ENCODE results near the gene PFAS. TPM values are rescaled to one million over a fixed set of nuclear protein-coding genes. Genes with fewer than 3 reads are reported as not detected.
"Not testable (repeated sequence)": the region's sequence is repeated elsewhere in the genome, so short reads cannot be mapped to it uniquely, and the experiment has no call there.

The PFAS gene
- total RNA-seq, 2 experiments from 2014 or later, result 43.6 to 45.9 TPM

DNA sequence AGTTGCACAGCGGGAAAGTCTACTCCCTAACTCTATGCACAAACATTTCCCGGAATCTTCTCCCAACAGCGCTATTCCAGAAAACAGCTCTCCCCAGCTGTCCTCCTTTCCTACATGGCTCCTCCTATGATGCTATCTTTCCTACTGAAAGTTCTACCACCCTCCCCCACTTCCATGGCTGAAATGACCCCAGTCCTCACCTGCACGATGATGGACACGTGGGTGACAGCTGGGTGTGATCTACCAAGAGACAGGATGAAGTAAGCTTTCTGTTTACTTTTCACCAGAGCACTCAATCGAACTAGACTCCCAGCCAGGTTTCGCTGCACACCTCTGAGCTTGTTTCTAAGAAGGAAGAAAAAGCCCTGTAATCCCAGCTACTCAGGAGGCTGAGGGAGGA, 11.9 kb upstream of the PFAS start:
- ChIA-PET POLR2A (interaction anchor here (1.0 to 2.4 kb wide), 6 partner anchors 10 to 64 kb away, joined by 3 to 22 read pairs (median 3); partner anchors contain the start of genes AURKB, CTC1 and PFAS), CTCF (interaction anchor here (0.6 to 2.7 kb wide), 3 partner anchors 9 to 710 kb away, joined by 3 to 8 read pairs (median 3); no protein-coding TSS in a partner anchor)
- Mint-ChIP-seq H3K27ac (no peak overlapping the region), H3K9me3 (no peaks in the 10 kb centered on the region), H3K36me3 (ENCODE audit: low read depth) (peaks cover 64% of the 10 kb centered on the region), H3K4me3 (no peak overlapping the region), H3K4me1 (peaks cover 11% of the 10 kb centered on the region), H3K27me3 (no peaks in the 10 kb centered on the region)
- no peak for DNase-seq

GRCh38 chr17:8237886-8238285, 11.2 kb upstream of the PFAS start:
- no peak for DNase-seq
- Mint-ChIP-seq H3K36me3 (ENCODE audit: low read depth) (peaks cover 62% of the 10 kb centered on the region), H3K9me3 (no peaks in the 10 kb centered on the region), H3K27ac (no peak overlapping the region), H3K27me3 (no peaks in the 10 kb centered on the region), H3K4me1 (peaks cover 15% of the 10 kb centered on the region), H3K4me3 (no peak overlapping the region)
- ChIA-PET POLR2A (interaction anchor here (1.0 to 2.4 kb wide), 5 partner anchors 10 to 65 kb away, joined by 3 to 22 read pairs (median 3); partner anchors contain the start of genes CTC1 and PFAS), CTCF (interaction anchor here (0.6 to 2.7 kb wide), 4 partner anchors 8 to 710 kb away, joined by 3 to 8 read pairs (median 4); no protein-coding TSS in a partner anchor)

GRCh38 chr17:8243827-8244226, 5.3 kb upstream of the PFAS start:
- DNase-seq, result peak; percentile 50
- POLR2A ChIA-PET, result interaction anchor here (0.6 to 9.9 kb wide), 11 partner anchors 9 to 80 kb away, joined by 3 to 371 read pairs (median 7); partner anchors contain the start of genes AURKB, RANGRF and SLC25A35
- H3K9me3 Mint-ChIP-seq, result no peaks in the 10 kb centered on the region
- peak overlapping the region; percentile 61 for H3K27ac Mint-ChIP-seq
- H3K36me3 Mint-ChIP-seq (ENCODE audit: low read depth), result peaks cover 59% of the 10 kb centered on the region
- peaks cover 48% of the 10 kb centered on the region for H3K4me1 Mint-ChIP-seq
- CTCF ChIA-PET, result interaction anchor here (0.6 to 1.6 kb wide), 5 partner anchors 8 to 57 kb away, joined by 3 to 8 read pairs (median 4); no protein-coding TSS in a partner anchor
- H3K4me3 Mint-ChIP-seq, result no peak overlapping the region
- H3K27me3 Mint-ChIP-seq, result no peaks in the 10 kb centered on the region

DNA sequence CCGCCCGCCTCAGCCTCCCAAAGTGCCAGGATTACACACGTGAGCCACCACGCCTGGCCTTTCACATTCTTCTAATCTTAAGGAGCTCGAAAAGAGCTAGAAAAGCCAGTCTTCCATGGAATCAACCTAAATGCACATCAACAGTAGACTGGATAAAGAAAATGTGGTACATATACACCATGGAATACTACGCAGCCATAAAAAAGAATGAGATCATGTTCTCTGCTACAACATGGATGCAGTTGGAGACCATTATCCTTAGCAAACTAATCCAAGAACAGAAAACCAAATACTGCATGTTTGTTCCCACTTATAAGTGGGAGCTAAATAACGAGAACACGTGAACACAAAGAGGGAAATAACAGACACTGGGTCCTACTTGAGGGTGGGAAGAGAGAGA, 4.3 kb upstream of the PFAS start:
- ChIA-PET POLR2A (interaction anchor here (0.9 to 9.9 kb wide), 10 partner anchors 10 to 81 kb away, joined by 3 to 371 read pairs (median 8); partner anchors contain the start of genes AURKB, RANGRF and SLC25A35), CTCF (interaction anchor here (1.4 to 1.6 kb wide), 3 partner anchors 9 to 23 kb away, joined by 3 to 5 read pairs (median 4); no protein-coding TSS in a partner anchor)
- Mint-ChIP-seq H3K27me3 (no peaks in the 10 kb centered on the region), H3K36me3 (ENCODE audit: low read depth) (peaks cover 56% of the 10 kb centered on the region), H3K9me3 (no peaks in the 10 kb centered on the region), H3K4me1 (peaks cover 54% of the 10 kb centered on the region), H3K4me3 (no peak overlapping the region), H3K27ac (peak overlapping the region; percentile 100)
- no peak for DNase-seq

- Mint-ChIP-seq H3K27ac (peak overlapping the region; percentile 100), H3K9me3 (no peaks in the 10 kb centered on the region), H3K4me3 (peak overlapping the region; percentile 94), H3K4me1 (peaks cover 41% of the 10 kb centered on the region), H3K27me3 (no peaks in the 10 kb centered on the region), H3K36me3 (ENCODE audit: low read depth) (peaks cover 37% of the 10 kb centered on the region)
- no peak for DNase-seq
- POLR2A ChIA-PET, result interaction anchor here (0.7 to 9.9 kb wide), 23 partner anchors 10 to 497 kb away, joined by 3 to 371 read pairs (median 10); partner anchors contain the start of genes ALOXE3, AURKB, BORCS6 and HES7
- CTCF ChIA-PET, result interaction anchor here (0.6 to 4.7 kb wide), 8 partner anchors 24 to 134 kb away, joined by 3 to 40 read pairs (median 7); partner anchors contain the start of gene SLC25A35
Measured at GRCh38 chr17:8249621-8250500, 772 bp downstream of the PFAS start.

DNA sequence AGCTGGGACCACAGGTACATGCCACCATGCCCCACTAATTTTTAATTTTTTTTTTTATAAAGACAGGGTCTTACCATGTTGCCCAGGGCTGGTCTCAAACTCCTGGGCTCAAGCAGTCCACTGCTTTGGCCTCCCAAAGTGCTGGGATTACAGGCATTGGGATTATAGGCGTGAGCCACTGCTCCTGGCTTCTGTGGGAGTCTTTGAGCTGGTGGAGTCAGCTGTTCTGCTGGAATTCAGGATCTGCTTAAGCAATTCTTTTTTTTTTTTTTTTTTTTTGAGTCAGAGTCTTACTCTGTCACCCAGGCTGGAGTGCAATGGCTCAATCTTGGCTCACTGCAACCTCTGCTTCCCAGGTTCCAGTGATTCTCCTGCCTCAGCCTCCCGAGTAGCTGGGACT, 2.3 kb downstream of the PFAS start:
- H3K4me3 Mint-ChIP-seq, H3K27ac Mint-ChIP-seq, H3K9me3 Mint-ChIP-seq, DNase-seq, H3K27me3 Mint-ChIP-seq: not testable (repeated sequence)
- H3K36me3 Mint-ChIP-seq (ENCODE audit: low read depth), result peaks cover 31% of the 10 kb centered on the region
- H3K4me1 Mint-ChIP-seq, result peaks cover 26% of the 10 kb centered on the region
- CTCF ChIA-PET, result interaction anchor here (1.3 to 1.7 kb wide), 2 partner anchors 44 to 47 kb away, joined by 3 to 7 read pairs; partner anchors contain the start of gene SLC25A35
- POLR2A ChIA-PET, result interaction anchor here (1.1 to 2.0 kb wide), 3 partner anchors 29 to 78 kb away, joined by 3 to 7 read pairs (median 6); partner anchors contain the start of gene SLC25A35

DNA sequence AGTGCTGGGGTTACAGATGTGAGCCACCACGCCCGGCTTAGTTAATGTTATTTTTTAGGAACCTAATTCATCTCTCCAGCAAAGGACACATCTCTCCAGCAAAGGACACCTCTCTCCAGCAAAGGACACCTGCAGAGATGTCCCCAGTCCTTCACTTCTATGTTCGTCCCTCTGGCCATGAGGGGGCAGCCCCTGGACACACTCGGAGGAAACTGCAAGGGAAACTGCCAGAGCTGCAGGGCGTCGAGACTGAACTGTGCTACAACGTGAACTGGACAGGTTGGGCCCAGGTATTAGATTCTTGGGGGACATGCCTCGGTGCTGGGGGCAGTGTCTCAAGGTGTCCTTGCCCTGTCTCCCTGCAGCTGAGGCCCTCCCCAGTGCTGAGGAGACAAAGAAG, 4.7 kb downstream of the PFAS start:
- no peak overlapping the region for H3K27ac Mint-ChIP-seq
- H3K9me3 Mint-ChIP-seq, result no peaks in the 10 kb centered on the region
- CTCF ChIA-PET, result interaction anchor here (0.8 kb wide), 1 partner anchor 41 kb away, joined by 3 read pairs; the partner anchor contains the start of gene SLC25A35
- peaks cover 18% of the 10 kb centered on the region for H3K4me1 Mint-ChIP-seq
- no peaks in the 10 kb centered on the region for H3K27me3 Mint-ChIP-seq
- peaks cover 26% of the 10 kb centered on the region for H3K36me3 Mint-ChIP-seq (ENCODE audit: low read depth)
- POLR2A ChIA-PET, result no interaction called here
- H3K4me3 Mint-ChIP-seq, result no peak overlapping the region
- DNase-seq, result no peak

DNA sequence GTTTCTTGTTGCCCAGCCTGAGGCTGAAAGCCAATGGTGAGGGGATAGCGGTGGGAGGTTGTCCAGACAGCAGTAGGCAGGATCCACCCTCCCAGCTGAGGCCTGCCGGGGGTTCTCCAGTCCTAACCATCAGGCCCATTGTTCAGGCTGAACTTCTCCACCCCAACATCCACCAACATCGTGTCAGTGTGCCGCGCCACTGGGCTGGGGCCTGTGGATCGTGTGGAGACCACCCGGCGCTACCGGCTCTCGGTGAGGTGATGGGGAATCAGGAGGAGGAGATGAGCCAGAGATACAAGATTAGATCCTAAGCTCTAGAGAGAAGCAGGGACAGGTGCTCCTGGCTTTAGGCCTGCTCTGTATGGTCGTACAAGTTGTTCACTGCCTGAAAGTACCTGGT, 5.8 kb downstream of the PFAS start:
- Mint-ChIP-seq H3K27ac (no peak overlapping the region), H3K36me3 (ENCODE audit: low read depth) (peaks cover 21% of the 10 kb centered on the region), H3K4me3 (no peak overlapping the region), H3K4me1 (peaks cover 9% of the 10 kb centered on the region), H3K9me3 (no peaks in the 10 kb centered on the region), H3K27me3 (no peaks in the 10 kb centered on the region)
- POLR2A ChIA-PET, result no interaction called here
- DNase-seq, result no peak
- CTCF ChIA-PET, result no interaction called here

GRCh38 chr17:8255499-8255898, 6.4 kb downstream of the PFAS start:
- no peak overlapping the region for H3K4me3 Mint-ChIP-seq
- CTCF ChIA-PET, result no interaction called here
- H3K27ac Mint-ChIP-seq, result no peak overlapping the region
- no peaks in the 10 kb centered on the region for H3K9me3 Mint-ChIP-seq
- POLR2A ChIA-PET, result no interaction called here
- peaks cover 21% of the 10 kb centered on the region for H3K36me3 Mint-ChIP-seq (ENCODE audit: low read depth)
- peaks cover 3% of the 10 kb centered on the region for H3K4me1 Mint-ChIP-seq
- no peak for DNase-seq
- no peaks in the 10 kb centered on the region for H3K27me3 Mint-ChIP-seq

DNA sequence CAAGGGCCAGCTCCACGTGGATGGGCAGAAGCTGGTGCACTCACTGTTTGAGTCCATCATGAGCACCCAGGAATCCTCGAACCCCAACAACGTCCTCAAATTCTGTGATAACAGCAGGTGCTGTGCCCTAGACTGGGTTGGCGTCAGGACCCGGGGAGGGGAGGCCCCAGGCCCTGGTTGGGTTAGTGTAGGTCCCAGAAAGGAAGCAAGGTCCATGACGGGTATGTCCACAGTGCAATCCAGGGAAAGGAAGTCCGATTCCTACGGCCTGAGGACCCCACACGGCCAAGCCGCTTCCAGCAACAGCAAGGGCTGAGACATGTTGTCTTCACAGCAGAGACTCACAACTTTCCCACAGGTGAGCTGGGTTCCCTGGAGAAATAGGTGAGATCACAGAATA, 7.2 kb downstream of the PFAS start:
- DNase-seq, result no peak
- ChIA-PET POLR2A (interaction anchor here (1.4 kb wide), 1 partner anchor 9 kb away, joined by 5 read pairs; the partner anchor contains the start of gene CTC1), CTCF (no interaction called here)
- H3K9me3 Mint-ChIP-seq, result no peaks in the 10 kb centered on the region
- H3K36me3 Mint-ChIP-seq (ENCODE audit: low read depth), result peaks cover 25% of the 10 kb centered on the region
- H3K4me1 Mint-ChIP-seq, result no peaks in the 10 kb centered on the region
- H3K27me3 Mint-ChIP-seq, result no peaks in the 10 kb centered on the region
- no peak overlapping the region for H3K27ac Mint-ChIP-seq
- no peak overlapping the region for H3K4me3 Mint-ChIP-seq

GRCh38 chr17:8256691-8257090, 7.6 kb downstream of the PFAS start:
- CTCF ChIA-PET, result no interaction called here
- Mint-ChIP-seq H3K4me3 (no peak overlapping the region), H3K4me1 (no peaks in the 10 kb centered on the region)

DNA sequence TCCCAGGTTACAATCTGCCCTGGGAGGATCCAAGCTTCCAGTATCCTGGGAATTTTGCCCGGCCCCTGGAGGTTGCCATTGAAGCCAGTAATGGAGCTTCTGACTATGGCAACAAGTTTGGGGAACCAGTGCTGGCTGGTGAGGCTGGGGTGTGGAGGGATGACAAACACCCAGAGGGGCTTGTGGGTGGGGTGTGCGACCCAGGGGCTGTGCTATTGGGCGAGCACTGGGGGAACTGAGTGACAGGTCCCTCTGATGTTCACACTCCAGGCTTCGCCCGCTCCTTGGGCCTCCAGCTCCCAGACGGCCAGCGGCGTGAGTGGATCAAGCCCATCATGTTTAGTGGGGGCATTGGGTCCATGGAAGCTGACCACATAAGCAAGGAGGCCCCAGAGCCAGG, 8.7 kb downstream of the PFAS start:
- Mint-ChIP-seq H3K4me1 (no peaks in the 10 kb centered on the region), H3K9me3 (no peaks in the 10 kb centered on the region), H3K27ac (no peak overlapping the region), H3K4me3 (no peak overlapping the region), H3K27me3 (no peaks in the 10 kb centered on the region), H3K36me3 (ENCODE audit: low read depth) (peaks cover 26% of the 10 kb centered on the region)
- no peak for DNase-seq
- CTCF ChIA-PET, result no interaction called here
- POLR2A ChIA-PET, result interaction anchor here (1.4 kb wide), 1 partner anchor 10 kb away, joined by 5 read pairs; the partner anchor contains the start of gene CTC1

More at GRCh38 chr17:8256691-8257090, 7.6 kb downstream of the PFAS start:
- POLR2A ChIA-PET, result interaction anchor here (1.4 kb wide), 1 partner anchor 9 kb away, joined by 5 read pairs; the partner anchor contains the start of gene CTC1
- Mint-ChIP-seq H3K27ac (no peak overlapping the region), H3K27me3 (no peaks in the 10 kb centered on the region), H3K9me3 (no peaks in the 10 kb centered on the region), H3K36me3 (ENCODE audit: low read depth) (peaks cover 25% of the 10 kb centered on the region)
- DNase-seq, result no peak

DNA sequence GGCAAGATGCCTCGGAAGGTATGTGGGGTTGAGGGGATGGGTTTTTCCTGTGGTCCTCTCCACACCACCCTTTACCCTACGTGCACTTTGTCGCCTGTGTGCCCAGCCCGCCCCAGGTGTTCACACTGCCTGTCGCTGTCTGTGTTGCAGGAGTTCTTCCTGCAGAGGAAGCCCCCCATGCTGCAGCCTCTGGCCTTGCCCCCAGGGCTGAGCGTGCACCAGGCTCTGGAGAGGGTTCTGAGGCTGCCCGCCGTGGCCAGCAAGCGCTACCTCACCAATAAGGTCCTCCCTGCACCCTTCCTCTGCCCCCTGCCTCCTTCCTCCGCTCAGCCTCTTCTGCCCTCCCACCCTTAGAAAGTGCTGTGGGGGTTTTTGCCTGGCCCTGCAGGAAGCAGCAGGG, 15.2 kb downstream of the PFAS start:
- no peak for DNase-seq
- ChIA-PET POLR2A (no interaction called here), CTCF (no interaction called here)
- Mint-ChIP-seq H3K36me3 (ENCODE audit: low read depth) (peaks cover 29% of the 10 kb centered on the region), H3K27me3 (no peaks in the 10 kb centered on the region), H3K27ac (no peak overlapping the region), H3K4me3 (no peak overlapping the region), H3K9me3 (no peaks in the 10 kb centered on the region), H3K4me1 (no peaks in the 10 kb centered on the region)
